ENCODE data around the gene TFPI. TPM values are rescaled to one million over a fixed set of nuclear protein-coding genes. Genes with fewer than 3 reads are reported as not detected.
"Not testable (repeated sequence)": the region's sequence is repeated elsewhere in the genome, so short reads cannot be mapped to it uniquely, and the experiment has no call there.

TFPI gene
- polyA plus RNA-seq, 2 of the 4 experiments (the other 2 are of a cell fraction), result 14.3 to 104 TPM

- CTCF ChIA-PET; FAIRE-seq; H3K4me2 ChIP-seq; ATAC-seq; DNase-seq (ENCODE audit: low read depth in 1 of 2, low spot score in 1 of 2); POLR2A ChIA-PET; H3K4me3 ChIP-seq: not testable (repeated sequence)
- TF ChIP-seq KDM1A (IDR thresholded peaks at IDR 0.05; ENCODE audit: low read depth), result peak; percentile 67; the same call in 1 of the 2 replicates
- TF ChIP-seq HOXA7 (CRISPR knock-in tag; IDR thresholded peaks at IDR 0.05), result peak; percentile 81; the same call in 1 of the 2 replicates
- peak; percentile 41; the same call in 1 of the 2 replicates for TF ChIP-seq HDAC2 (IDR thresholded peaks at IDR 0.05)
- Histone ChIP-seq H3K9me3 (peaks cover 30% of the 10 kb centered on the region), H3K27ac (peak overlapping the region in 1 of 2 experiments; percentile 38; a peak in 1 of 6 replicates), H3K4me1 (peaks cover 44% of the 10 kb centered on the region)
- 95% methylated on average over 2 of the region's 2 CpGs for WGBS (ENCODE audit: missing lambda C conversion rate)
Observed at GRCh38 chr2:187538222-187538621, 16.0 kb downstream of the TFPI start.

GRCh38 chr2:187535381-187535780, 18.9 kb downstream of the TFPI start:
- H3K4me3 ChIP-seq; DNase-seq (ENCODE audit: low read depth in 1 of 2, low spot score in 1 of 2); POLR2A ChIA-PET; H3K27ac ChIP-seq; H3K4me2 ChIP-seq; FAIRE-seq; ATAC-seq: not testable (repeated sequence)
- CTCF ChIA-PET, result interaction anchor here (0.9 to 2.9 kb wide), 4 partner anchors 9 to 46 kb away, joined by 3 to 17 read pairs (median 4); no protein-coding TSS in a partner anchor
- H3K9me3 ChIP-seq, result peaks cover 30% of the 10 kb centered on the region
- 80% methylated on average over 1 of the region's 1 CpG for WGBS (ENCODE audit: missing lambda C conversion rate)
- H3K4me1 ChIP-seq, result peaks cover 41% of the 10 kb centered on the region

GRCh38 chr2:187532333-187533120, 21.7 kb downstream of the TFPI start:
- peaks cover 25% of the 10 kb centered on the region for H3K9me3 ChIP-seq
- FAIRE-seq, result no peak
- WGBS (ENCODE audit: missing lambda C conversion rate), result 82% methylated on average over 14 of the region's 14 CpGs
- H3K4me1 ChIP-seq, result peaks cover 45% of the 10 kb centered on the region
- no peak overlapping the region for H3K4me2 ChIP-seq
- ATAC-seq, result peak in 1 of 2 experiments; percentile 41; a peak in 3 of 6 replicates
- POLR2A ChIA-PET, result no interaction called here
- no peak for DNase-seq (ENCODE audit: low read depth in 1 of 2, low spot score in 1 of 2)
- peak overlapping the region; percentile 32 to 74 for H3K27ac ChIP-seq
- CTCF ChIA-PET, result interaction anchor here (0.8 to 1.6 kb wide), 3 partner anchors 31 to 48 kb away, joined by 3 to 6 read pairs (median 4); no protein-coding TSS in a partner anchor
- no peak overlapping the region for H3K4me3 ChIP-seq
- TF ChIP-seq EHMT2 (IDR thresholded peaks at IDR 0.05; ENCODE audit: low read depth) (no peak), HOXB13 (CRISPR knock-in tag; IDR thresholded peaks at IDR 0.05; ENCODE audit: low read depth) (no peak), ELK1 (IDR thresholded peaks at IDR 0.05; ENCODE audit: low read depth, low read length) (no peak), POLR2A (IDR thresholded peaks at IDR 0.05; ENCODE audit: low read length) (no peak), ZFP36 (IDR thresholded peaks at IDR 0.05; ENCODE audit: borderline replicate concordance, partially characterized antibody) (no peak), CHD2 (IDR thresholded peaks at IDR 0.05; ENCODE audit: low read length, partially characterized antibody) (no peak), E2F6 (IDR thresholded peaks at IDR 0.05; ENCODE audit: borderline replicate concordance, low read depth) (no peak)

- ChIA-PET CTCF (interaction anchor here (0.9 to 1.4 kb wide), 3 partner anchors 20 to 51 kb away, joined by 3 to 8 read pairs (median 3); no protein-coding TSS in a partner anchor), POLR2A (interaction anchor here (0.5 to 1.0 kb wide), 2 partner anchors 14 to 29 kb away, joined by 3 to 4 read pairs; no protein-coding TSS in a partner anchor)
- peak; percentile 23 for FAIRE-seq
- Histone ChIP-seq H3K4me1 (peaks cover 67% of the 10 kb centered on the region), H3K9me3 (peaks cover 15% of the 10 kb centered on the region; the same call in 2 of the 3 replicates), H3K27ac (peak overlapping the region; percentile 75 to 86), H3K4me3 (peak overlapping the region; percentile 3; the same call in 1 of the 3 replicates), H3K4me2 (peak overlapping the region; percentile 71)
- WGBS (ENCODE audit: missing lambda C conversion rate), result 3% methylated on average over 7 of the region's 7 CpGs
- peak; percentile 87 to 94 for ATAC-seq
- peak; percentile 32 to 89 for DNase-seq (ENCODE audit: low read depth in 1 of 2, low spot score in 1 of 2)
- TF ChIP-seq BCL3 (IDR thresholded peaks at IDR 0.05) (peak; percentile 98), JUNB (IDR thresholded peaks at IDR 0.05) (peak; percentile 97), TFCP2L1 (CRISPR knock-in tag; IDR thresholded peaks at IDR 0.05) (no peak), NFE2L2 (conservative IDR thresholded peaks at IDR 0.05; ENCODE audit: low read length) (no peak), KDM5A (IDR thresholded peaks at IDR 0.05) (no peak), CBX2 (IDR thresholded peaks at IDR 0.05; ENCODE audit: borderline replicate concordance, low read depth) (no peak), HDAC2 (IDR thresholded peaks at IDR 0.05) (no peak), REST (IDR thresholded peaks at IDR 0.05) (no peak), FOSL2 (IDR thresholded peaks at IDR 0.05) (peak; percentile 86), FOSL2 (CRISPR knock-in tag; IDR thresholded peaks at IDR 0.05) (peak; percentile 93), MAFK (IDR thresholded peaks at IDR 0.05; ENCODE audit: partially characterized antibody) (peak; percentile 47), TP53 (CRISPR knock-in tag; IDR thresholded peaks at IDR 0.05) (no peak), POLR2A (IDR thresholded peaks at IDR 0.05; ENCODE audit: low read length) (no peak)
Observed at GRCh38 chr2:187529977-187530721, 24.1 kb downstream of the TFPI start.

Measured in A549 (cell line).